ENCODE data around the gene LRP1B.

DNA sequence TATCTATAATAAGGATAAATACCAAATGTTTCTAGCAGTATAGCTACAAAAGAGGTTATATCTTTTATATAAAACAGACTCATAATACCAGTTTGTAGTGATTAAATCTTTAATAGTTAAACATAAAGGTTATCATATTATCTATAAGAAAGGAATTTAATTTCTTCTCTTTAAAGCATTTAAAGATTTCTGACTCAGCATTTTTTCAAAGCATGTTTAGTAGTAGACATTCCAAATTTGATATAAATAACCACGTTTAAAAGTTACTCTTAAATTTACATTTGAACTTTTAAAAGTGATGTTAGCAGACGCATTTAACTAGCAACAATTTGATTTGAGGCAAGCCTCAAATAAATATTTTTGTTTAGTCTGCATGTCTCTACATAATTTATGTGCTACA lies 1842.6 kb downstream of the LRP1B start:
- TF ChIP-seq CTCF (IDR thresholded peaks at IDR 0.05) (no peak), POLR2A (IDR thresholded peaks at IDR 0.05) (no peak)

All from right lobe of liver (tissue), 4 donors.